C4-2B (cell line): Measurements from ENCODE around the gene SP110.

Experiments used
- CTCF ChIP-seq: fragments of 450-650 bp; conservative IDR thresholded peaks from 2 replicates; pipeline ENCODE4 v1.5.1; 2017; ENCODE audit warnings: mild to moderate bottlenecking
- ZFX ChIP-seq: fragments of 450-650 bp; IDR thresholded peaks from 2 replicates; pipeline ENCODE4 v1.6.1; 2017

- TF ChIP-seq CTCF = no peak
- no peak for TF ChIP-seq ZFX
These were observed 7.4 kb upstream of the SP110 start for GRCh38 chr2:230227216-230227615.
